ENCODE results near the gene DPP9.
A peak's percentile ranks its signal among the peaks of the same experiment; 100 is the strongest.

DNA sequence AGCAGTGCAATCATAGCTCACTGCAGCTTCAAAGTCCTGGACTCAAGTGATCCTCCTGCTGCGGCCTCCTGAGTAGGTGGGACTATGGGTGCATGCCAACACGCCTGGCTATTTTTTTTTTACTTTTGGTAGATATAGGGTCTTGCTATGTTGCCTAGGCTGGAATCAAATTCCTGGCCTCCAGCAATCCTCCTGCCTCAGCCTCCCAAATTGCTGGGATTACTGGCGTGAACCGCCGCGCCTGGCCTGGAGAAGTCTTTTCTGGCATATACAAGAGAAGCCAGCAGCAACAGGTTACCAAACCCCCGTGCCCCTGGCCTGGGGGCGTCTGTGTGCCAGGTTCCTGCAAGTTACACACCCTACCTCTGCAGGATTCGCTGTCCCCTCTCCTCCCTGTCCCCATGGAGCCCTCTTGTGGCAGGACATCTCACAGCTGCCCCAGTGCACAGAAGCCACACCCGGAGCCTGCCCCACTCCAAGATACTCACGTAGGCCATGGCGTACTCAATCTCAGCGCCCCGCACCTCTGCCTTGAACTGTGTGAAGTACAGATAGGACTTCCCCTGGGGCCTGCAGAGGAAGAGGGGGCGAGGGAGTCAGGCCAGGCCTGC lies 63.4 kb downstream of the DPP9 start:
- TF ChIP-seq, protein P1, sequence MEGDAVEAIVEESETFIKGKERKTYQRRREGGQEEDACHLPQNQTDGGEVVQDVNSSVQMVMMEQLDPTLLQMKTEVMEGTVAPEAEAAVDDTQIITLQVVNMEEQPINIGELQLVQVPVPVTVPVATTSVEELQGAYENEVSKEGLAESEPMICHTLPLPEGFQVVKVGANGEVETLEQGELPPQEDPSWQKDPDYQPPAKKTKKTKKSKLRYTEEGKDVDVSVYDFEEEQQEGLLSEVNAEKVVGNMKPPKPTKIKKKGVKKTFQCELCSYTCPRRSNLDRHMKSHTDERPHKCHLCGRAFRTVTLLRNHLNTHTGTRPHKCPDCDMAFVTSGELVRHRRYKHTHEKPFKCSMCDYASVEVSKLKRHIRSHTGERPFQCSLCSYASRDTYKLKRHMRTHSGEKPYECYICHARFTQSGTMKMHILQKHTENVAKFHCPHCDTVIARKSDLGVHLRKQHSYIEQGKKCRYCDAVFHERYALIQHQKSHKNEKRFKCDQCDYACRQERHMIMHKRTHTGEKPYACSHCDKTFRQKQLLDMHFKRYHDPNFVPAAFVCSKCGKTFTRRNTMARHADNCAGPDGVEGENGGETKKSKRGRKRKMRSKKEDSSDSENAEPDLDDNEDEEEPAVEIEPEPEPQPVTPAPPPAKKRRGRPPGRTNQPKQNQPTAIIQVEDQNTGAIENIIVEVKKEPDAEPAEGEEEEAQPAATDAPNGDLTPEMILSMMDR (IDR thresholded peaks at IDR 0.05): peak; percentile 31
- no peak for TF ChIP-seq EZH2phosphoT487 (IDR thresholded peaks at IDR 0.05; ENCODE audit: borderline replicate concordance, low read depth)
- TF ChIP-seq, protein P2, sequence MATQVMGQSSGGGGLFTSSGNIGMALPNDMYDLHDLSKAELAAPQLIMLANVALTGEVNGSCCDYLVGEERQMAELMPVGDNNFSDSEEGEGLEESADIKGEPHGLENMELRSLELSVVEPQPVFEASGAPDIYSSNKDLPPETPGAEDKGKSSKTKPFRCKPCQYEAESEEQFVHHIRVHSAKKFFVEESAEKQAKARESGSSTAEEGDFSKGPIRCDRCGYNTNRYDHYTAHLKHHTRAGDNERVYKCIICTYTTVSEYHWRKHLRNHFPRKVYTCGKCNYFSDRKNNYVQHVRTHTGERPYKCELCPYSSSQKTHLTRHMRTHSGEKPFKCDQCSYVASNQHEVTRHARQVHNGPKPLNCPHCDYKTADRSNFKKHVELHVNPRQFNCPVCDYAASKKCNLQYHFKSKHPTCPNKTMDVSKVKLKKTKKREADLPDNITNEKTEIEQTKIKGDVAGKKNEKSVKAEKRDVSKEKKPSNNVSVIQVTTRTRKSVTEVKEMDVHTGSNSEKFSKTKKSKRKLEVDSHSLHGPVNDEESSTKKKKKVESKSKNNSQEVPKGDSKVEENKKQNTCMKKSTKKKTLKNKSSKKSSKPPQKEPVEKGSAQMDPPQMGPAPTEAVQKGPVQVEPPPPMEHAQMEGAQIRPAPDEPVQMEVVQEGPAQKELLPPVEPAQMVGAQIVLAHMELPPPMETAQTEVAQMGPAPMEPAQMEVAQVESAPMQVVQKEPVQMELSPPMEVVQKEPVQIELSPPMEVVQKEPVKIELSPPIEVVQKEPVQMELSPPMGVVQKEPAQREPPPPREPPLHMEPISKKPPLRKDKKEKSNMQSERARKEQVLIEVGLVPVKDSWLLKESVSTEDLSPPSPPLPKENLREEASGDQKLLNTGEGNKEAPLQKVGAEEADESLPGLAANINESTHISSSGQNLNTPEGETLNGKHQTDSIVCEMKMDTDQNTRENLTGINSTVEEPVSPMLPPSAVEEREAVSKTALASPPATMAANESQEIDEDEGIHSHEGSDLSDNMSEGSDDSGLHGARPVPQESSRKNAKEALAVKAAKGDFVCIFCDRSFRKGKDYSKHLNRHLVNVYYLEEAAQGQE (IDR thresholded peaks at IDR 0.05; ENCODE audit: low read depth, low read length): no peak
- TF ChIP-seq GABPA (IDR thresholded peaks at IDR 0.05; ENCODE audit: low read depth): no peak
- TF ChIP-seq YY1 (IDR thresholded peaks at IDR 0.05; ENCODE audit: low read depth): no peak
